ENCODE measurements around the gene ADAP1. TPM values are rescaled to one million over a fixed set of nuclear protein-coding genes. Genes with fewer than 3 reads are reported as not detected.
"Not testable (repeated sequence)": the region's sequence is repeated elsewhere in the genome, so short reads cannot be mapped to it uniquely, and the experiment has no call there.

The ADAP1 gene
- total and polyA plus RNA-seq, 3 experiments from 2014 or later, result 37.7 to 77.3 (median 67.7) TPM

GRCh38 chr7:924541-925231, 29.8 kb downstream of the ADAP1 start:
- Histone ChIP-seq H3K27ac (ENCODE audit: low read depth, low read length) (peak overlapping the region; percentile 12), H3K9me3 (ENCODE audit: low read length) (no peaks in the 10 kb centered on the region), H3K4me3 (ENCODE audit: low read length) (no peak overlapping the region), H3K4me1 (ENCODE audit: insufficient read depth, low read length) (peaks cover 38% of the 10 kb centered on the region), H3K36me3 (ENCODE audit: insufficient read depth, low read length) (no peaks in the 10 kb centered on the region), H3K27me3 (ENCODE audit: insufficient read depth, low read length, poor library complexity, severe bottlenecking) (no peaks in the 10 kb centered on the region)
- DNase-seq, result peak in 3 of 5 donors; percentile 40 to 73 (median 46)
- Mint-ChIP-seq H3K27ac (peak overlapping the region; percentile 86 to 98 (median 95)), H3K27me3 (no peaks in the 10 kb centered on the region), H3K9me3 (no peaks in the 10 kb centered on the region), H3K36me3 (no peaks in the 10 kb centered on the region), H3K4me3 (peak overlapping the region; percentile 75 to 95 (median 83)), H3K4me1 (peaks cover 29 to 67% (median 45%) of the 10 kb centered on the region in 3 donors)
- ChIA-PET CTCF (interaction anchor here (1.1 to 2.7 kb wide), 4 partner anchors 15 to 69 kb away, joined by 3 to 13 read pairs (median 5); partner anchors contain the start of gene ADAP1), POLR2A (interaction anchor here (0.5 to 1.8 kb wide), 4 partner anchors 23 to 110 kb away, joined by 4 to 7 read pairs (median 5); partner anchors contain the start of genes ADAP1 and COX19)

GRCh38 chr7:924042-924441, 30.4 kb downstream of the ADAP1 start:
- Histone ChIP-seq H3K4me3 (ENCODE audit: low read length) (peak overlapping the region; percentile 81), H3K27ac (ENCODE audit: low read depth, low read length) (peak overlapping the region; percentile 79), H3K4me1 (ENCODE audit: insufficient read depth, low read length) (peaks cover 38% of the 10 kb centered on the region)
- Mint-ChIP-seq H3K27ac (peak overlapping the region in 4 of 8 donors; percentile 35 to 98 (median 62)), H3K4me1 (peaks cover 28 to 65% (median 42%) of the 10 kb centered on the region in 3 donors), H3K4me3 (peak overlapping the region in 4 of 7 donors; percentile 8 to 94 (median 86))
- H3K27me3 Mint-ChIP-seq; H3K36me3 Mint-ChIP-seq; H3K27me3 ChIP-seq (ENCODE audit: insufficient read depth, low read length, poor library complexity, severe bottlenecking); H3K9me3 Mint-ChIP-seq; H3K36me3 ChIP-seq (ENCODE audit: insufficient read depth, low read length); H3K9me3 ChIP-seq (ENCODE audit: low read length): not testable (repeated sequence)
- ChIA-PET CTCF (interaction anchor here (1.0 to 2.0 kb wide), 2 partner anchors 17 to 30 kb away, joined by 3 to 6 read pairs; partner anchors contain the start of gene ADAP1), POLR2A (interaction anchor here (1.2 to 1.4 kb wide), 3 partner anchors 16 to 51 kb away, joined by 4 to 10 read pairs (median 7); partner anchors contain the start of genes ADAP1 and COX19)
- DNase-seq, result peak in 1 of 5 donors; percentile 1

GRCh38 chr7:923108-924041, 31.1 kb downstream of the ADAP1 start:
- H3K4me3 ChIP-seq (ENCODE audit: low read length), result peak overlapping the region; percentile 81
- Mint-ChIP-seq H3K4me1 (peaks cover 22 to 60% (median 36%) of the 10 kb centered on the region in 3 donors), H3K27me3 (no peaks in the 10 kb centered on the region), H3K9me3 (no peaks in the 10 kb centered on the region), H3K36me3 (peaks cover 0 to 1% (median 0%) of the 10 kb centered on the region in 3 donors), H3K27ac (peak overlapping the region; percentile 82 to 100 (median 98)), H3K4me3 (peak overlapping the region; percentile 76 to 94 (median 90))
- no peaks in the 10 kb centered on the region for H3K9me3 ChIP-seq (ENCODE audit: low read length)
- ChIA-PET CTCF (interaction anchor here (0.9 to 2.4 kb wide), 5 partner anchors 15 to 44 kb away, joined by 3 to 9 read pairs (median 3); no protein-coding TSS in a partner anchor), POLR2A (interaction anchor here (1.0 to 1.8 kb wide), 6 partner anchors 10 to 52 kb away, joined by 3 to 10 read pairs (median 6); partner anchors contain the start of genes ADAP1, COX19 and GET4)
- peak; percentile 88 to 95 (median 90) for DNase-seq
- H3K27ac ChIP-seq (ENCODE audit: low read depth, low read length), result peak overlapping the region; percentile 79
- no peaks in the 10 kb centered on the region for H3K27me3 ChIP-seq (ENCODE audit: insufficient read depth, low read length, poor library complexity, severe bottlenecking)
- no peaks in the 10 kb centered on the region for H3K36me3 ChIP-seq (ENCODE audit: insufficient read depth, low read length)
- peaks cover 38% of the 10 kb centered on the region for H3K4me1 ChIP-seq (ENCODE audit: insufficient read depth, low read length)

DNA sequence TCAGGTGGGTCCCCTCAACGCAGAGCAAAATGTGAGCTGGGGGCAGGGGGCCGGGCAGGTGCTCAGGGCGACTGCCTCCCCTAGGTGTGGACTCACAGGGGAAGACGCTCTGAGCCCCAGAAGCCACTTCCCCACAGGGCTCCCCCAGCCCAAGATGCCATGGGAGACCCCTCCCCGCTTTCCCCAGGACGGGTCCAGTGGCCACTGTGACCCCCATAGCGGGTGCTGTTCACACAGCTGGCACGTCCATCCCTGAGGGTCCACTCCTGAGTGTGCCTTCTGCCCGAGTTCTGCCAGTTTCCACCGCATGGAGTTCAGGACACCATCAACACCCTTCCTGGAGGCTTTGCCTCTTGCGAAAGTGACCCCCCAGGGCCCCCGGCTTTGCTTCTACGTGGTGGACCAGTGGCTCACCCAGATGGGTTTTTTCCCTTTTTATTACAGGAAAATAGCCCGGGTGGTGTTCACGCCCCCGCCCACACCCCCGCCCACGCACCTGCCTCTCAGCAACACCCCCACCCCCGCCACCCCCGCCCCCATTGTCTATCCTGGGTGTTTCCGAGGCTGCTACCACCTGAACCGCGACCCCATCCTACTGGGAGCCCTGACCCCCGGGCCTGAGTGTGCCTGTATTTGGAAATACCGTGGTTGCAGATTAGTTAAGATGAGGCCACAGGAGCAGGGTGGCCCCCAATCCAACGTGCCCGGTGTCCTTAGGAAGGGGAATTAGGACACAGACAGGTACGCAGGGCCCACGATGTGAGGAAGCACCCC, 32.0 kb downstream of the ADAP1 start:
- POLR2A ChIA-PET, result interaction anchor here (1.0 to 1.8 kb wide), 7 partner anchors 10 to 53 kb away, joined by 3 to 10 read pairs (median 4); partner anchors contain the start of genes ADAP1, COX19 and GET4
- no peaks in the 10 kb centered on the region for H3K27me3 Mint-ChIP-seq
- peaks cover 38% of the 10 kb centered on the region for H3K4me1 ChIP-seq (ENCODE audit: insufficient read depth, low read length)
- peak in 4 of 5 donors; percentile 47 to 71 (median 54) for DNase-seq
- H3K27ac ChIP-seq (ENCODE audit: low read depth, low read length), result peak overlapping the region; percentile 79
- no peaks in the 10 kb centered on the region for H3K36me3 ChIP-seq (ENCODE audit: insufficient read depth, low read length)
- CTCF ChIA-PET, result interaction anchor here (0.6 to 2.4 kb wide), 6 partner anchors 8 to 43 kb away, joined by 3 to 9 read pairs (median 4); no protein-coding TSS in a partner anchor
- H3K4me3 ChIP-seq (ENCODE audit: low read length), result peak overlapping the region; percentile 81
- no peaks in the 10 kb centered on the region for H3K9me3 ChIP-seq (ENCODE audit: low read length)
- H3K27ac Mint-ChIP-seq, result peak overlapping the region; percentile 82 to 100 (median 98)
- no peaks in the 10 kb centered on the region for H3K27me3 ChIP-seq (ENCODE audit: insufficient read depth, low read length, poor library complexity, severe bottlenecking)
- H3K4me1 Mint-ChIP-seq, result peaks cover 24 to 59% (median 34%) of the 10 kb centered on the region in 3 donors
- no peaks in the 10 kb centered on the region for H3K9me3 Mint-ChIP-seq
- peaks cover 0 to 1% (median 0%) of the 10 kb centered on the region in 3 donors for H3K36me3 Mint-ChIP-seq
- H3K4me3 Mint-ChIP-seq, result peak overlapping the region; percentile 76 to 94 (median 90)

DNA sequence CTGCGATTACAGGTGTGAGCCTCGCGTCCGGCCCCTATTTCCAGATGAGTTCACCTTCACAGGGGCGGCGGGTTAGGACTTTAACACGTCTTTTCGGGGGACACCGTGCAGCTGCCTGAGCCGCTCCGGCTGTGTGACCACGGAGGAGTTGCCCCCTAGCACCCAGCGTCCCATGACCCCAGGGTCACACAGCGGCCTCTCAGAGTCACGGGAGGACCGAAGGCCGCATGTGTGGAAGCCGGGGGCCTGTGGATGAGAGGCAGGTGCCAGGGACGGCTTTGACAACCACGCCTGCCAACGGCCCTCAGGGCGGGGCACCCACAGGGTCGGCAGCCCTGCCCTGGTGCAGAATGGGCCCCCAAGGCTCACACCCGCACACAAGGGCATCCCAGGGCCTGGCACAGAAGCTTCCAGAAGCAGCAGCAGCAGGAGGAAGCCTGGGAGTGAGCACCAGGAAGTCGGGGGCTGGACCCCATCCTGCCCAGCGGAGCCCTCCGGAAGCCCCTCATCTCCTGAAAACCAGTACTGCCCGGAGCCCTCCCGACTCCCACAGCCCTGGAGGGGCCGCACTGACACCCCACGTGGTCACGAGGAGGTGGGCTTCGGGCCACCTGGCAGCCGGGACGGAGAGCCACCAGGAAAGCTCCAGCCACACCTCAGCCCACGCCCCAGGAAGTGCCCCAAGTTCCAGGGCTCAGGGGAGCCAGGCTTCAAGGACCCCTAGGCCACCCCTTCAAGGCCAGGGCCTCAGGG, 32.7 kb downstream of the ADAP1 start:
- Mint-ChIP-seq H3K4me1 (peaks cover 22 to 53% (median 29%) of the 10 kb centered on the region in 3 donors), H3K36me3 (peaks cover 0 to 1% (median 0%) of the 10 kb centered on the region in 3 donors), H3K27me3 (no peaks in the 10 kb centered on the region), H3K9me3 (no peaks in the 10 kb centered on the region), H3K27ac (peak overlapping the region; percentile 55 to 100 (median 90)), H3K4me3 (peak overlapping the region; percentile 64 to 94 (median 85))
- POLR2A ChIA-PET, result interaction anchor here (1.1 to 1.8 kb wide), 2 partner anchors 45 to 53 kb away, joined by 3 to 8 read pairs; partner anchors contain the start of genes COX19 and GET4
- H3K4me3 ChIP-seq (ENCODE audit: low read length), result peak overlapping the region; percentile 69
- peak in 3 of 5 donors; percentile 20 to 52 (median 23) for DNase-seq
- H3K27ac ChIP-seq (ENCODE audit: low read depth, low read length), result peak overlapping the region; percentile 59
- no peaks in the 10 kb centered on the region for H3K27me3 ChIP-seq (ENCODE audit: insufficient read depth, low read length, poor library complexity, severe bottlenecking)
- CTCF ChIA-PET, result interaction anchor here (0.6 to 2.4 kb wide), 4 partner anchors 9 to 31 kb away, joined by 3 to 8 read pairs (median 5); no protein-coding TSS in a partner anchor
- H3K9me3 ChIP-seq (ENCODE audit: low read length), result no peaks in the 10 kb centered on the region
- no peaks in the 10 kb centered on the region for H3K36me3 ChIP-seq (ENCODE audit: insufficient read depth, low read length)
- peaks cover 38% of the 10 kb centered on the region for H3K4me1 ChIP-seq (ENCODE audit: insufficient read depth, low read length)

- Mint-ChIP-seq H3K27ac (peak overlapping the region; percentile 55 to 98 (median 84)), H3K27me3 (no peaks in the 10 kb centered on the region), H3K9me3 (no peaks in the 10 kb centered on the region), H3K4me3 (peak overlapping the region in 6 of 7 donors; percentile 34 to 74 (median 64)), H3K4me1 (peaks cover 26 to 57% (median 31%) of the 10 kb centered on the region in 3 donors), H3K36me3 (peaks cover 0 to 1% (median 0%) of the 10 kb centered on the region in 3 donors)
- H3K4me3 ChIP-seq (ENCODE audit: low read length), result no peak overlapping the region
- H3K27me3 ChIP-seq (ENCODE audit: insufficient read depth, low read length, poor library complexity, severe bottlenecking), result no peaks in the 10 kb centered on the region
- ChIA-PET POLR2A (no interaction called here), CTCF (interaction anchor here (1.4 to 2.1 kb wide), 2 partner anchors 8 to 13 kb away, joined by 4 to 6 read pairs; no protein-coding TSS in a partner anchor)
- no peaks in the 10 kb centered on the region for H3K9me3 ChIP-seq (ENCODE audit: low read length)
- no peak overlapping the region for H3K27ac ChIP-seq (ENCODE audit: low read depth, low read length)
- DNase-seq, result peak in 3 of 5 donors; percentile 0 to 40 (median 0)
- H3K4me1 ChIP-seq (ENCODE audit: insufficient read depth, low read length), result peaks cover 38% of the 10 kb centered on the region
- H3K36me3 ChIP-seq (ENCODE audit: insufficient read depth, low read length), result no peaks in the 10 kb centered on the region
Observed at GRCh38 chr7:921071-921461, 33.4 kb downstream of the ADAP1 start.
